GM21737 (cell line): ENCODE measurements around the gene ALDH1A1.

ENCODE experiments used
- ATAC-seq: cut with Tn5 transposase; IDR thresholded peaks from one replicate; pipeline ENCODE4 v1.9.1; 2021; ENCODE audit warnings: mild to moderate bottlenecking, moderate library complexity; ENCODE audit not compliant: unreplicated experiment

The ALDH1A1 gene

DNA sequence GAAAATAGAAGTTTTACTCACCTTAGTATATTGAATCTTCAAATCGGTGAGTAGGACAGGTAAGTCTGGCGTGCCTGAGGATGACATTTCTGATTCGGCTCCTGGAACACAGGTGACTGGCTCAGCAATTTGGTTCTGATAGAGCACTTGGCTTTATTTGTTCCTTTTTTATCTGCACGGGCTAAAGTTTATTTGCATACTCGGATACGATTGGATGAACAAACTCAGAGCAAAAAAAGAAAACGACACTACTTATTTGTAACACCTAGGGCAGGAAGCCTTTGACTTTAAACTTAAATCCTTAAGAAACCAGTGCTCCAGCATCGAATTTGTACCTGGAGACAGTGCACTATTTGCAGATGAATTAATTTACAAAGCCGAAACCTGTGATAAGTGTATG, at the start of gene ALDH1A1:
Gene ALDH1A1, minus strand, starts transcription at position 140 of the 400 bp plus-strand sequence. Its CDS starts 53 bp downstream, at position 87.
- no peak for ATAC-seq

DNA sequence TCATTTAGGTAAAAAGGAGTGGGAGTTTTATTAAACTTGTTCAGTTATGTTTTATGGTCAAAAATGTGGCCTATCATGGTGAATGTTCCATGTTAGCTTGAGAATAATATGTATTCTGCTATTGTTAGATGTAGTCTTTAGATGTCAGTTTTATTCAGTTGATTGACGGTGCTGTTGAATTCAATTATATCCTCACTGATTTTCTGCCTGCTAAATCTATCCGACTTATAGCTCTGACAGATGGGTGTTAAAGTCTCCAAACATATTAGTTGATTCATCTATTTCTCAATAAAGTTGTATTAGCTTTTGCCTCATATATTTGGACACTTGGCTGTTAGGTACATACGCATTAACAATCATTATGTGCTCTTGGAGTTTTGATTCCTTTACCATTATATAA, 49.0 kb upstream of the ALDH1A1 start:
- no peak for ATAC-seq

- ATAC-seq = no peak
These were observed 45.5 kb upstream of the ALDH1A1 start for GRCh38 chr9:72998363-72998762.

- no peak for ATAC-seq
These were observed 44.6 kb upstream of the ALDH1A1 start for GRCh38 chr9:72997387-72997995.

- no peak for ATAC-seq
These were observed 43.9 kb upstream of the ALDH1A1 start for GRCh38 chr9:72996684-72997314.

DNA sequence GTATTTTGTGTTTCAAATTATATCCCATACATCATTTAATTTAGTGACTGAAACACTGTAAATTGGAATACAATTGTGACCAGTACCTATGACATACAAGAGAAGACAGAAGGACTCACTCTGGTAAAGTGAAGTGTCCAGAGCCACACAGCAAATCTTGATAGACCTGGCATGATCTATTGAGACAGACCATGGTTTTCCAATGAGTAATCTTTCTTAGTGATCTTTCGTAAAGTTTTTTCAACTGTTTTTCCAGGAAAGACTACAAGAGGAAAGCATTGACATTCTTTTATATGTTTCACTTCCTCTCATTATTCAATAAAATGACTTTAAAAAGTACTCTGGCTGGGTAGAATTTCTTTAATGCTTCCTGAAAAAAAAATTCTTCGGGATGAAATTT, 43.3 kb upstream of the ALDH1A1 start:
- no peak for ATAC-seq

GRCh38 chr9:72995131-72996024, 42.5 kb upstream of the ALDH1A1 start:
- no peak for ATAC-seq

DNA sequence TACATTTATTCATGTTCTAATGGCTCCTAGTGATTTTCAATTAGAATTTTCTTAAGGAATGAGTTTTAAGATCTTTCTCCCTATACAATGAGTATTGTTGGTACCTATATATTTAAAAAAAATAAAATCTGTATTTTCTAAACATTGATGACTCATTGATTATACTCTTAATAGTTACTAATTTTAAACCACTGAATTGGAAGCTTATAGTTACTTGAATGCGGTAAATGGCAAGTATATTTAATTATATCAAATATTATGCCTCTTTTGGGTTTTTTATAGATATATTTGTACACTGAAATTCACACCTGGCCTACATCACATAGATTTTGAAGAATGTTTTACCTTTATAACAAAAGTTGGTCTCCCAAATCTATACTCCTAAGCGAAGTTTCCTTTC, 38.9 kb upstream of the ALDH1A1 start:
- no peak for ATAC-seq

DNA sequence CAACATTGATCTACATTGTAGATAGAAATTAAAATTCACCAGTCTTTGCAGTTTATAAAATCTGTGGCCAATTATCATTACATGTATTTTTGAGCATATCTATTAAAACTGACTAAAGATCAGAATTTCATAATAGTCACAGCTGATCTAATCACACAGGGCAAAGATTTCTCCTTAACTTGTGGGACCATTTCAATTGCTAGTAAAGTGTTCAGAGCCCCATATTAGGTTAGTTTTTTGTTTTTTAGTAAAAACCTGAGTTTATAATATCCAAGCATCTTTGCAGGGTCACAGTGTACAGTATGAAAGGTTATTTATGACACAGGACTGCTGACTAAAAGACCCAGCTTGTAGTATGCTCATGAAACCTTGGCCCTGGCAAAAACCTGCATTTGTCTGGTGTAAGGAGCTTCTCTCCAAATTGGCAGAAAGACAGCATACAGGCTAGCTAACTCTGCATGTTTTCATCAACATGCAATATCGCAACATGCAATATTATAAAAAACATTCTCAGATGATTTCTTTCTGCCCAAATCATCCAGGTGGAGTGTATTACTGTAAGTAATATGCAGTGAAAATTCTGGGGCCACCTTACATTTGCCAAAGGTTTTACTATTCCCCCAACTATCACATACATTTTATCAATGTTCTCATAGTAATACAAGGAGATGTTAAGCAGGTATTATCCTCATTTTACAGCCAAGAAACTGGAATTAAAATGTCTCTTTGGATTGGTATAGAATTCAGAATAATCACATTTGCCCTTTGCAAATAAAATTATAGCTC, 37.7 kb upstream of the ALDH1A1 start:
- ATAC-seq = no peak

GRCh38 chr9:72986522-72987116, 33.8 kb upstream of the ALDH1A1 start:
- no peak for ATAC-seq

- ATAC-seq = no peak
These were observed 32.9 kb upstream of the ALDH1A1 start for GRCh38 chr9:72985746-72986145.

- no peak for ATAC-seq
These were observed 32.1 kb upstream of the ALDH1A1 start for GRCh38 chr9:72984991-72985390.

DNA sequence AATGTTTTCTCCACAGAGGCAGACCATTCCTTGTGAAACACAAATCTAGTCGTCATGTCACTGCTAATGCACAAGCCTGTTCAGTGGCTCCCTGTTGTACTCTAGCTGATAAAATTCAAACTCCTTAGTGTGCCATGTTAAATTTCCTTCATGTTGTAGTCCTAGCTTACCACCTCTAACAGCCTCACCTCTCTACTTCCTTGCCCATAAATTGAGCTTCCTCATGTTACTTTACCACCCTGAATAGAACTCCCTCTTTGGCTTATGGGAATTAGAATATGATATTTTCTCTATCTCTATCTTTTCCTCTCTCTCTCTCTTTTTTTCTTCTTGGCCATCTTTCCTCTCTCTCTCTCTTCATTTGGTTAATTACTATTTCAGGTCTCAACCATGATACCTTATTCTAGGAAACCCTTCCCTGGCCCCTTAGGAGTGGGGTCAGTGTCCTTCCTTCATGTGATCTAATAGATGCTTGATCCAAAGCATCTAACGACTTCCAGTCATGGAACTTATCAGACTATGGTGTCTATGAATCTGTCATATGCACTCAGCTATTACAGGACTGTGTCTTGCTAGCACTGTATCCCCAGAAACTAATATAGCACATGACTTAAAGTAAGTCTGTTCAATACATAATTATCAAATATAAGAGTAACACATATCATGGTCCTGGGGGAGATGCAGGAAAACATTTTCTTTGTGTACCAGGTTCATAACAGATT, 31.5 kb upstream of the ALDH1A1 start:
- ATAC-seq = no peak

DNA sequence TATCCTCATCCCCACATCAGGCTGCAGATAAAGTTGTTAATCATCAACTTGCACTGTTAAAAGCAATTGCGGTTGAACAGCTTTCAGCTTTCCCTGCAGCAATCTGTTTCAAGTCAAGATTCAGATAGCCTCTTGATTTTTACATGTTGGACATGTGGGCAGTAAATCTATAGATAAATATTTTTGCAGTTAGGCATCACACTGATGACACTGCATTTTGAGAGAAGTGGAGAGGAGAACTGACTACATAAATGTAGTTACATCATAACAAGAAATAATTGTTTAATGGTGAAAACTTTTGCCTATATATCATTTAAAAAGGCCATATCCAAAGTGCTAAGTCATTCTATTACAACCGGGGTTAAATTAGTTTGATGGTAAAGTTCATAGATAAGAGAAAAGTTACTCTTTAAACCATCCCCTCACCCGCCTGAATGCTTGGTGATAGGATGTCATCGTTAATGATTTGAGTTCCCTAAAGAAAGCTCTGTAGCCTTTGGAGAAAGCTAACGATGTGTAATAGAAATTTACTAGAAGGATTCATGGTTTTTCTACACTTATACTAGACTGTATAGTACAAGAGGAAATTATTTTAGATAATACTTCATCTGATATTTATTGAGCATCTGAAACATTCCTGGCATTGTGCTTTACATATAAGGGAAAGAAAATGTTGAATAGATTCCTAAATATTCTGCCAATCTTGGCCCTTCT, 30.8 kb upstream of the ALDH1A1 start:
- ATAC-seq = no peak

DNA sequence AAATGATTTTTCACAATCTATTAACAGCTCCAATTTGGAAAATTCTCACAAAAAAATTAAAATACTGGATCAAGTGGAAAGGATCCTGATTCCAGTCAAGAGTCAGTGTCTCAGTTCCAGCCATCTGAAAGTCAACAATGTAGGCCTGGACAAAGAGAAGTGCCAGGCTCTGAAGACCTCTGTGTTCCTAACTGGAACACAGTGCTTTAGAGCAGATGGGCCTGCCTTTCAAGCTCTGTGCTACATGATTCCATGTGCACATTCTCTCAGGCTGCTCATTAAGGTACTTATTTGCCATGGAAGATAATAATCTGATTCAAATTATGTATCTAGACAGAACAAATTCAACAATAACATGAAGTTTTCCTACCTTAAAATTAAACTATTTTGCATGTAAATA, 30.2 kb upstream of the ALDH1A1 start:
- ATAC-seq = no peak

- ATAC-seq = no peak
These were observed 29.4 kb upstream of the ALDH1A1 start for GRCh38 chr9:72982146-72982799.

- no peak for ATAC-seq
These were observed 28.6 kb upstream of the ALDH1A1 start for GRCh38 chr9:72981433-72981832.

DNA sequence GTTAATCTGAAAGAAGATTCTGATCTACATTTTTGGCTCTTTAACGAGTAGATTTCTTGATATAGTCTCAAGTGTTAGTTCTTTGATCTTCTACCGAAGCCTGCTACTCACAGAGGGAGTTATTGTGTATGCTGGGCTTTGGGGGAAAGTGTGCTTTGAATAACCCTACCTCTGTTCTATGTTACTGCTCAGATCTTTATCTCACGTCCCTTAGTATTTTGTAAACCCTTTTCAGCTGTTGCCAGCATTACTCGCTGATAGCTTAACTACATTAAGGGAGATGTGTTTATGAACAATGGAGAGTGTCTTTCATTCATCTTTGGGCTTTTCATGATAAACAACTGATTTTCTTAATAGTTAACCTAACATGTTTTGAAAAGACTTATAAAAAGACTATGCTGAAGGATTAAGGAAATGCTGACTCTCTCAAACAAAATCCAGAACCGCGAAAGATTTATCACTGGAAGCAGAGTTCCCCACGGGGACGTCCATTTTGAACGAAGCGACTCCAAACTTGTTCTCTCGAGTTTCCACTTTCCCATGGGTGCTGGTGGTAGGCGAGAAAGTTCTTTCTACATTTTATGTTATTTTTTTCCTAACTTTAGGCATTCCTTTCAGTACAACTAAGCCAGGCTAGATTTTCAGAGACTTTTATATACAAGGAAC, 27.9 kb upstream of the ALDH1A1 start:
- no peak for ATAC-seq
